Mucosa of rectum (tissue), 2 donors: Measurements from ENCODE around the gene COA7.
"Not testable (repeated sequence)": the region's sequence is repeated elsewhere in the genome, so short reads cannot be mapped to it uniquely, and the experiment has no call there.

Source experiments
- H3K27ac ChIP-seq, 2 donors: one replicate each; pipeline ENCODE4 v1.7.0; 2013; ENCODE audit warnings: inconsistent platforms in 2 of 2, low read depth in 2 of 2, low read length in 2 of 2
- H3K27me3 ChIP-seq, 2 donors: one replicate each; pipeline ENCODE4 v1.7.0; 2013; ENCODE audit warnings: low read length in 2 of 2; ENCODE audit not compliant: control insufficient read depth in 2 of 2, insufficient read depth in 2 of 2
- H3K36me3 ChIP-seq, 2 donors: one replicate each; pipeline ENCODE4 v1.7.0; 2013; ENCODE audit warnings: low read length in 2 of 2; ENCODE audit not compliant: control insufficient read depth in 2 of 2, insufficient read depth in 2 of 2
- H3K4me1 ChIP-seq, 2 donors: one replicate each; pipeline ENCODE4 v1.7.0; 2013; ENCODE audit warnings: low read length in 2 of 2, mild to moderate bottlenecking in 1 of 2; ENCODE audit not compliant: control insufficient read depth in 2 of 2, insufficient read depth in 2 of 2
- H3K4me3 ChIP-seq, 2 donors: one replicate each; pipeline ENCODE4 v1.7.0; 2013; ENCODE audit warnings: low read length in 2 of 2
- H3K9ac ChIP-seq, 2 donors: one replicate each; pipeline ENCODE4 v1.7.0; 2013; ENCODE audit warnings: low read length in 2 of 2, low read depth in 1 of 2, mild to moderate bottlenecking in 1 of 2
- H3K9me3 ChIP-seq, 2 donors: one replicate each; pipeline ENCODE4 v1.7.0; 2013; ENCODE audit warnings: low read length in 2 of 2; ENCODE audit not compliant: control insufficient read depth in 2 of 2
- donor health status: healthy.
- donor health status: Normal muscosa, but diverticular disease.

Gene COA7

GRCh38 chr1:52706136-52706670 is 8.1 kb upstream of the COA7 start:
- Histone ChIP-seq H3K27me3 (no peaks in the 10 kb centered on the region), H3K9me3 (no peaks in the 10 kb centered on the region), H3K4me3 (peak overlapping the region in 1 of 2 donors; percentile 8), H3K36me3 (no peaks in the 10 kb centered on the region), H3K4me1 (peaks cover 19 to 21% of the 10 kb centered on the region in 2 donors), H3K27ac (no peak overlapping the region), H3K9ac (no peak overlapping the region)

GRCh38 chr1:52702886-52703787 is 5.0 kb upstream of the COA7 start:
- Histone ChIP-seq H3K27ac (peak overlapping the region; percentile 85 to 92), H3K4me1 (peaks cover 17 to 26% of the 10 kb centered on the region in 2 donors), H3K36me3 (no peaks in the 10 kb centered on the region), H3K4me3 (peak overlapping the region; percentile 85 to 87), H3K9me3 (no peaks in the 10 kb centered on the region), H3K9ac (peak overlapping the region; percentile 71 to 92), H3K27me3 (no peaks in the 10 kb centered on the region)

GRCh38 chr1:52695627-52696026 is 2.5 kb downstream of the COA7 start:
- peaks cover 12 to 17% of the 10 kb centered on the region in 2 donors for H3K36me3 ChIP-seq
- no peaks in the 10 kb centered on the region for H3K9me3 ChIP-seq
- no peak overlapping the region for H3K9ac ChIP-seq
- peaks cover 0 to 10% of the 10 kb centered on the region in 2 donors for H3K4me1 ChIP-seq
- H3K27ac ChIP-seq: no peak overlapping the region
- H3K27me3 ChIP-seq: no peaks in the 10 kb centered on the region
- no peak overlapping the region for H3K4me3 ChIP-seq

GRCh38 chr1:52693843-52694242 is 4.3 kb downstream of the COA7 start:
- Histone ChIP-seq H3K4me1 (peaks cover 0 to 7% of the 10 kb centered on the region in 2 donors), H3K4me3 (no peak overlapping the region), H3K27ac (no peak overlapping the region), H3K9me3 (no peaks in the 10 kb centered on the region), H3K9ac (no peak overlapping the region), H3K36me3 (peaks cover 17% of the 10 kb centered on the region in 2 donors), H3K27me3 (no peaks in the 10 kb centered on the region)

GRCh38 chr1:52693351-52693750 is 4.8 kb downstream of the COA7 start:
- H3K36me3 ChIP-seq: peaks cover 18 to 20% of the 10 kb centered on the region in 2 donors

GRCh38 chr1:52692697-52693096 is 5.5 kb downstream of the COA7 start:
- H3K36me3 ChIP-seq: peaks cover 24 to 25% of the 10 kb centered on the region in 2 donors
- H3K4me1 ChIP-seq: peaks cover 0 to 3% of the 10 kb centered on the region in 2 donors
- no peaks in the 10 kb centered on the region for H3K9me3 ChIP-seq
- H3K4me3 ChIP-seq: no peak overlapping the region
- H3K27ac ChIP-seq: no peak overlapping the region
- H3K27me3 ChIP-seq: no peaks in the 10 kb centered on the region
- H3K9ac ChIP-seq: no peak overlapping the region

More at GRCh38 chr1:52693351-52693750, 4.8 kb downstream of the COA7 start:
- H3K9me3 ChIP-seq, H3K9ac ChIP-seq, H3K4me3 ChIP-seq, H3K27ac ChIP-seq, H3K27me3 ChIP-seq, H3K4me1 ChIP-seq: not testable (repeated sequence)

- Histone ChIP-seq H3K36me3 (peaks cover 31 to 33% of the 10 kb centered on the region in 2 donors), H3K27me3 (no peaks in the 10 kb centered on the region), H3K4me1 (no peaks in the 10 kb centered on the region), H3K4me3 (no peak overlapping the region), H3K27ac (no peak overlapping the region), H3K9ac (no peak overlapping the region), H3K9me3 (no peaks in the 10 kb centered on the region)
Measured at GRCh38 chr1:52691821-52692220, 6.3 kb downstream of the COA7 start.

GRCh38 chr1:52686830-52687229 is 11.3 kb downstream of the COA7 start:
- H3K4me1 ChIP-seq: no peaks in the 10 kb centered on the region
- no peak overlapping the region for H3K4me3 ChIP-seq
- no peak overlapping the region for H3K27ac ChIP-seq
- no peaks in the 10 kb centered on the region for H3K27me3 ChIP-seq
- no peaks in the 10 kb centered on the region for H3K9me3 ChIP-seq
- H3K36me3 ChIP-seq: peaks cover 21 to 26% of the 10 kb centered on the region in 2 donors
- no peak overlapping the region for H3K9ac ChIP-seq

- H3K4me1 ChIP-seq, H3K27ac ChIP-seq, H3K27me3 ChIP-seq, H3K9ac ChIP-seq, H3K9me3 ChIP-seq, H3K4me3 ChIP-seq: not testable (repeated sequence)
- peaks cover 19 to 23% of the 10 kb centered on the region in 2 donors for H3K36me3 ChIP-seq
Measured at GRCh38 chr1:52686261-52686751, 11.8 kb downstream of the COA7 start.

GRCh38 chr1:52684545-52684944 is 13.6 kb downstream of the COA7 start:
- no peak overlapping the region for H3K27ac ChIP-seq
- no peak overlapping the region for H3K9ac ChIP-seq
- no peaks in the 10 kb centered on the region for H3K9me3 ChIP-seq
- peaks cover 16 to 19% of the 10 kb centered on the region in 2 donors for H3K36me3 ChIP-seq
- H3K4me3 ChIP-seq: no peak overlapping the region
- H3K4me1 ChIP-seq: no peaks in the 10 kb centered on the region
- no peaks in the 10 kb centered on the region for H3K27me3 ChIP-seq
